ENCODE measurements around the gene CSTF3. TPM values are rescaled to one million over a fixed set of nuclear protein-coding genes. Genes with fewer than 3 reads are reported as not detected.
A peak's percentile ranks its signal among the peaks of the same experiment; 100 is the strongest.

The CSTF3 gene
- total and polyA plus RNA-seq, 9 of the 15 experiments (the other 6 are each of a cell fraction or from before 2014, with no cell fraction given) = 37.0 to 111 (median 61.0) TPM

DNA sequence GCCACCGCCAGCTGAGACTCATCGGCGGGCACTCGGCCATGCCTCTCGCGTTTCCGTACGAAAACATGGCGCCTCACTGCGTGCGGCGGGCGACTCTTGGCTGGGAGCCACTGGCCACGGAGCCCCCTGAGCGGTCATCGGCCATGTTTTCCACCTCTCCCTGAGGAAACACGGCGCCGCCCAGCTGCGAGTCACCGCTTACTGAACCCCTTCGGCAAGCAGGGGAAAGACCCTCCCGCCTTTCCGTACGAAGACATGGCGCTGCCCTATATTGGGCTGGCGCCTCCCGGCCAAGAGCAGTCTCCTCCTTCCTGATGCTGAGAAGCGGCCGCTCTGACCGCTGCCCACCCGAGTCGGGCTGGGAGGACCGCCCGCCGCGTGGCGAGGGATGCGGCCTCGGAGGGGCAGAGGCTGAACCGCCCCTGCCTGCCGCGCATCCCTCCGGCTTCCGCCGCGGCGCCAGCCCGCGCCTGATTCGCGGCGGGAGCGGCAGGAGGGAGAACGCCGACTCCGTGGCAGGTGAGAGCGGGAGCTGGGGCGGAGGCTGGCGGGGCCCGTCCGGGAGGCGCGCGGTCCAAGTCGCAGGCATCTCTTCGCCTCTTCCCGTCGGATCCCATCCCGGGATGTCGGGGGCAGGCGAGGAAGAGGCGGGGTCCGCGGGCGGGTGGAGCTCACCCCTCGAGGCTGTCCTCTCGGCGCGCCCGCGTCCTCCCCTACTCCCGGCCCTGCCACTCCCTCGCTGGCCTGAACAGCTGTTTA lies 121.8 kb downstream of the CSTF3 start, which contains the start of gene TCP11L1 (continued):
- TF ChIP-seq JUND (IDR thresholded peaks at IDR 0.05; ENCODE audit: borderline replicate concordance, low read depth, low read length) (no peak), JUND (tag; IDR thresholded peaks at IDR 0.05; ENCODE audit: borderline replicate concordance, low read depth, low read length) (no peak), JUN (IDR thresholded peaks at IDR 0.05; ENCODE audit: borderline replicate concordance, low read depth, low read length) (no peak), JUN (CRISPR knock-in tag; IDR thresholded peaks at IDR 0.05; ENCODE audit: borderline replicate concordance) (no peak), PYGO2 (tag; IDR thresholded peaks at IDR 0.05) (no peak), BRCA1 (IDR thresholded peaks at IDR 0.05) (no peak), BRCA1 (CRISPR knock-in tag; IDR thresholded peaks at IDR 0.05) (no peak), SIN3B (IDR thresholded peaks at IDR 0.05; ENCODE audit: low read depth) (peak; percentile 56; the same call in 1 of the 2 replicates), YY1 (IDR thresholded peaks at IDR 0.05; ENCODE audit: borderline replicate concordance in 1 of 3, control insufficient read depth in 1 of 3, extremely low read depth in 1 of 3, insufficient read depth in 3 of 3, insufficient read length in 1 of 3, insufficient replicate concordance in 2 of 3, low read depth in 1 of 3, low read length in 2 of 3) (peak; percentile 96 to 98 (median 97)), CHD4 (IDR thresholded peaks at IDR 0.05; ENCODE audit: insufficient read depth, insufficient replicate concordance, low read depth, low read length, poor library complexity, severe bottlenecking) (no peak), SRSF9 (IDR thresholded peaks at IDR 0.05; ENCODE audit: borderline replicate concordance, low read depth, low read length) (no peak), HEY1 (CRISPR knock-in tag; IDR thresholded peaks at IDR 0.05; ENCODE audit: borderline replicate concordance) (no peak), ZNF212 (CRISPR knock-in tag; IDR thresholded peaks at IDR 0.05) (0 out of 2 replicates have a peak, but pooled peaks have one; percentile 43), PHB2 (IDR thresholded peaks at IDR 0.05; ENCODE audit: low read depth) (no peak), MTA3 (IDR thresholded peaks at IDR 0.05; ENCODE audit: borderline replicate concordance) (no peak; the same call in 1 of the 2 replicates), HNRNPK (IDR thresholded peaks at IDR 0.05; ENCODE audit: low read depth, low read length, poor library complexity, severe bottlenecking) (no peak), NCOA4 (IDR thresholded peaks at IDR 0.05; ENCODE audit: partially characterized antibody) (no peak)
- TF ChIP-seq, protein P1, sequence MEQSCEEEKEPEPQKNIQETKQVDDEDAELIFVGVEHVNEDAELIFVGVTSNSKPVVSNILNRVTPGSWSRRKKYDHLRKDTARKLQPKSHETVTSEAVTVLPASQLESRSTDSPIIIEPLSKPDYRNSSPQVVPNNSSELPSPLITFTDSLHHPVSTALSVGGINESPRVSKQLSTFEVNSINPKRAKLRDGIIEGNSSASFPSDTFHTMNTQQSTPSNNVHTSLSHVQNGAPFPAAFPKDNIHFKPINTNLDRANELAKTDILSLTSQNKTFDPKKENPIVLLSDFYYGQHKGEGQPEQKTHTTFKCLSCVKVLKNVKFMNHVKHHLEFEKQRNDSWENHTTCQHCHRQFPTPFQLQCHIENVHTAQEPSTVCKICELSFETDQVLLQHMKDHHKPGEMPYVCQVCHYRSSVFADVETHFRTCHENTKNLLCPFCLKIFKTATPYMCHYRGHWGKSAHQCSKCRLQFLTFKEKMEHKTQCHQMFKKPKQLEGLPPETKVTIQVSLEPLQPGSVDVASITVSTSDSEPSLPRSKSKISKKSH (CRISPR knock-in tag; IDR thresholded peaks at IDR 0.05) = no peak
- TF ChIP-seq, protein P2, sequence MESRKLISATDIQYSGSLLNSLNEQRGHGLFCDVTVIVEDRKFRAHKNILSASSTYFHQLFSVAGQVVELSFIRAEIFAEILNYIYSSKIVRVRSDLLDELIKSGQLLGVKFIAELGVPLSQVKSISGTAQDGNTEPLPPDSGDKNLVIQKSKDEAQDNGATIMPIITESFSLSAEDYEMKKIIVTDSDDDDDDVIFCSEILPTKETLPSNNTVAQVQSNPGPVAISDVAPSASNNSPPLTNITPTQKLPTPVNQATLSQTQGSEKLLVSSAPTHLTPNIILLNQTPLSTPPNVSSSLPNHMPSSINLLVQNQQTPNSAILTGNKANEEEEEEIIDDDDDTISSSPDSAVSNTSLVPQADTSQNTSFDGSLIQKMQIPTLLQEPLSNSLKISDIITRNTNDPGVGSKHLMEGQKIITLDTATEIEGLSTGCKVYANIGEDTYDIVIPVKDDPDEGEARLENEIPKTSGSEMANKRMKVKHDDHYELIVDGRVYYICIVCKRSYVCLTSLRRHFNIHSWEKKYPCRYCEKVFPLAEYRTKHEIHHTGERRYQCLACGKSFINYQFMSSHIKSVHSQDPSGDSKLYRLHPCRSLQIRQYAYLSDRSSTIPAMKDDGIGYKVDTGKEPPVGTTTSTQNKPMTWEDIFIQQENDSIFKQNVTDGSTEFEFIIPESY (CRISPR knock-in tag; IDR thresholded peaks at IDR 0.05) = no peak
- TF ChIP-seq, protein P3, sequence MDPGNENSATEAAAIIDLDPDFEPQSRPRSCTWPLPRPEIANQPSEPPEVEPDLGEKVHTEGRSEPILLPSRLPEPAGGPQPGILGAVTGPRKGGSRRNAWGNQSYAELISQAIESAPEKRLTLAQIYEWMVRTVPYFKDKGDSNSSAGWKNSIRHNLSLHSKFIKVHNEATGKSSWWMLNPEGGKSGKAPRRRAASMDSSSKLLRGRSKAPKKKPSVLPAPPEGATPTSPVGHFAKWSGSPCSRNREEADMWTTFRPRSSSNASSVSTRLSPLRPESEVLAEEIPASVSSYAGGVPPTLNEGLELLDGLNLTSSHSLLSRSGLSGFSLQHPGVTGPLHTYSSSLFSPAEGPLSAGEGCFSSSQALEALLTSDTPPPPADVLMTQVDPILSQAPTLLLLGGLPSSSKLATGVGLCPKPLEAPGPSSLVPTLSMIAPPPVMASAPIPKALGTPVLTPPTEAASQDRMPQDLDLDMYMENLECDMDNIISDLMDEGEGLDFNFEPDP (CRISPR knock-in tag; IDR thresholded peaks at IDR 0.05) = no peak
- TF ChIP-seq, protein P4, sequence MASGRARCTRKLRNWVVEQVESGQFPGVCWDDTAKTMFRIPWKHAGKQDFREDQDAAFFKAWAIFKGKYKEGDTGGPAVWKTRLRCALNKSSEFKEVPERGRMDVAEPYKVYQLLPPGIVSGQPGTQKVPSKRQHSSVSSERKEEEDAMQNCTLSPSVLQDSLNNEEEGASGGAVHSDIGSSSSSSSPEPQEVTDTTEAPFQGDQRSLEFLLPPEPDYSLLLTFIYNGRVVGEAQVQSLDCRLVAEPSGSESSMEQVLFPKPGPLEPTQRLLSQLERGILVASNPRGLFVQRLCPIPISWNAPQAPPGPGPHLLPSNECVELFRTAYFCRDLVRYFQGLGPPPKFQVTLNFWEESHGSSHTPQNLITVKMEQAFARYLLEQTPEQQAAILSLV (tag; IDR thresholded peaks at IDR 0.05) = no peak
